Activated CD8-positive, alpha-beta memory T cell treated with anti-CD3 and anti-CD28 coated beads, Interleukin-2, amount 50 U/mL, for 1 hour (primary cell): ENCODE data around the gene CDH22.
A peak's percentile ranks its signal among the peaks of the same experiment; 100 is the strongest.

Experiments
- DNase-seq: peaks from one replicate; pipeline ENCODE4 v3.0.0-alpha.2; 2020; ENCODE audit errors: extremely low read depth

Gene CDH22

DNA sequence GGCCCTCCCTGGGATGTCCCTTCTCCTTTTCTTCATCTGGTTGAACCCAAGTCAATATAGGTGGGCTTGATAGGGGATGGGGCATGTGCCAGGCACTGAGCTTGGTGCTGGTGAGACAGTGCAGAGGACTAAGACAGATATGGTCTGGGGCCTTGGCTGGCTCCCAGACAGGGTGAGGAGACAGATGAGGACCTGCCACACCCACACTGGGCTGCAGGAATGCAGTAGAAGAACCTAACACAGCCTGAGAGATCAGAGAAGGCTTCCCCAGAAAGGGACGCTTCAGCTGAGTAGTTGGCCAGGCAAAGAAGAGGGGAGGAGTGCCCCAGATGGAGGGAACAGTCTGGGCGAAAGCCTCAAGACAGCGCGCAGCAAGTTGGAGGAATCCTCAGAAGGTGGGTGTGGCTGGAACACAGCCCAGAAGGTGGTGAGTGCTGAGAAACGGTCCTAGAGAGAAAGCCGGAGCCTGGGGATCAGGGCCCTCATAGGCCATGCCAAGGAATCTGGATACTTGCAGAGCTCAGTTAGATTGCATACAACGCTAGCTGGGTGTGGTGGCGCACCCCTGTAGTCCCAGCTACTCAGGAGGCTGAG lies 163.8 kb downstream of the CDH22 start:
- no peak for DNase-seq

DNA sequence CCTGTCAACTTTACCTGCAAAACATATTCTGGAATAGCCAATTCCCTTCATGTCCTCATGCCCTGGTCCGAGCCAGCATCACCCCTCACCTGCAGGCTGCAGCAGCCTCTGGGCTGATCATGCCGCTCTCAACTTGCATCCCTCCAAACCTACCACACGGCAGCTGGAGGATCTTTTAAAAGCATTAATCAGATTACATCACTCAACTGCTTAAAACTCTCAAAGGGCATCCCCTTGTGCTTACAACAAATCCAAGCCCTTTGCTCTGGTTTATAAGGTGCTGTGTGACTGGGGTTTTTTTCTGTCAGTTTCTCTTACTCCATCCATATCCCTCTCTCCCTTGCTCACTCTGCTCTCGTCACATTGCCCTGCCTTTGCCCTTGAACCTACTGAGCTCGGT lies 166.2 kb downstream of the CDH22 start:
- DNase-seq, result no peak

DNA sequence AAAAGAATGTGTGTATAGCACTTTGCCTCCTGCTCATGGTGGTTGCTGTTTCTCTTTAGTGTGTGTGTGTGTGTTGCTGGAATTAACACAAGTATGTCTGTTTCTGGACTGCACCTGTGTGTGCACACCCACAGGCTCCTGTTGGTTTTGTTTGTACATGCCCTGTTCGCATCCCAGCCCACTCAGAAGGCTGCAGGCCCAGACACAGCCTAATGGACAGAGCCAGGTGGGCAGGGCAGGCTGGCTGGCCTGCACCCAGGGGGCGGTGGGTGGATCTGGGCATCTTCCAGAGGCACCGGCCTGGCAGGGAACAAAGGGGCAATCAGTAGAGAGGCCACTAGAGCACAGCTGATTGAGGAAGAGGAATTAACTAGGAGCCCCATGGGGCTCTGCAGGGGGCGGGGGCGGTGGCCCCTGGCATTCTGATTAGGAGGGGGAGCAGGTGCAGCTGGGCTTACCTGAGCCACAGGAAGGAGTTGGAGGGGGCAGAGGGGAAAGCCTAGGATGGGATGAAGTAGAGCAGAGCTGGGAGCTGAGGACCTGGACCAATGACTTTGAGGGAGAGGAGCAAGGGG lies 168.3 kb downstream of the CDH22 start:
- DNase-seq, result no peak

DNA sequence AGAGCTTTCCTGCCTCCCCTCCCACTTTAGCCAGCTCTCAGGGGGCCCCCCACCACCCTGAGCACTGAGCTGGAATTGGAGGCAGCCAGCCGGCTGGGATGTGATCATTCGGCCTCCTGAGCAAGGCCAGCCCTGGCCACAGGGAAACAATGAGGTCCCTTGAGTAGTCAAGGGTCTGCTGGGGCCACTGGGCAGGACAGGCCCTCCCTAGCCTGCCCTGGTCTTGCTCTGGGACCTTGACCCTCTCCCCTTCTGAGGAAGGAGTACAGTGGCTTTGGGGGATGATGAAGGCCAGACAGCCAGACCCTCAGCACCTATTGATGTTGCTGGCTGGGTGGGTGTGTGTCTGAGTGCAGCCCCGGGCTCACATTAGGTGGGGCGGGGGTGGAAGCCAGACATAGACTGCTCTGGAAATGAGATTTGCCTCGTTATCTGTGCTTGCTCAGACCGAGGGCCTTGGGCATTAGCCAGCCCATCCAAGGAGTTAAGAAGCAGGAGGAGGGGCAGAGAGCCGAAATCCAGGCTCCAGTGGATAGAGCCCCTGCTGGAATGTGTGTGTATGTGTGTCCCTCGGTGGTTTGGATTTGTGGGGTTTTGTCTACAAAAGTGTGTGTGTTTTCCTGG lies 168.9 kb downstream of the CDH22 start:
- DNase-seq, result no peak

DNA sequence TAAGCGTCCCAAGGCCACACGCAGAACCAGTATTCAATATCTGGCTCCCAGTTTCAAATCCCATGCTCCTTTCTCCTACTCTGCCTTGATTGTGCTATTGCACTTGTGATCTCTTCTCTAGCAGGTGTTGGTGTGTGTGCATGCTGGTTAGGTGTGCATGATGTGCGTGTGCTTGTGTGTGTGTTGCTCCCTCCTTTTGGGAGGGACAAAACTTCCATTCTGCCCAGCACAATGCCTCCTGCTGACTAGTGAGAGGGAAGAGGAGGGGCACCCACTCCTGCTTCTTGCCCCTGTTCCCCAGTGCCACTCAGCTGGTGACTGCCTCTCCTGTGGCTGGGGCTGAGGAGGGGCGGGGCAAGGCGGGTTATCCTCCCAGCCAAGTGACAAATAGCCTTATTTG lies 170.5 kb downstream of the CDH22 start:
- DNase-seq, result no peak

DNA sequence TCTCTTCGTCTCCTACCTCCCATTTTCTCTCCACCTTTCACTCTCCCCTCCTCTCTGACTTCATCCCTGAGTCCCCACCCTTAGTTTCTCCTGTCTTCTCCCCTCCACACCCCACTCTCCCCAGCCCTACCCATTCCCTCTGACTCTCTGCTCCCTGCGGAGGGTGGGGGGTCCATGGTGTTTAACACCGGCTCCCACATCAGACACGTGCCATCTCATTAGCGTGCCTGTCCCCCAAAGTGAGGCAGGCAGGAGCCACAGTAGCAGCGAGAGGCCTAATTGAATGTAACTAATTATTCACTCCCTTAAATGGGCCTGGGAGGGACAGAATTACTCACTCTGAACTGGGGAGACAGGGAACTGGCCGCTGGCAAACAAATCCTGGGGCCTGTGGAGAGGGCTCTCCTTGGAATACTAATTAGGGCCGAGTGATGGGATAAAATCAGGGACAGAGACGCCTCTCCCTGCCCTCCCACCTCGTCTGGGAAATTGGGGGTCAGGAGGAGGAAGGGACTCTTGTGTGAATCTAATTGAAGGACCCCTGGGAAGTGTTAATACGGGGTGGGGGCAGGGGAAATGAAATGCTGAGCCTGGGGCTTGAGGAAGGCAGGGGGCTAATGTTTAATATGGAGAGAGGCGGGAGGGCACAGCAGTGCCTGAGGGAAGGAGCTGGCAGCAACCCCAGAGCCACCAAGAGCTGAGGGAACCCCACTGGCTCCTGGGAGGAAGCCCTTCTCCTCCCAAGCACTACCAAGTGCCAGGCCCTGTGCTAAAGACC lies 172.3 kb downstream of the CDH22 start:
- DNase-seq, result no peak

DNA sequence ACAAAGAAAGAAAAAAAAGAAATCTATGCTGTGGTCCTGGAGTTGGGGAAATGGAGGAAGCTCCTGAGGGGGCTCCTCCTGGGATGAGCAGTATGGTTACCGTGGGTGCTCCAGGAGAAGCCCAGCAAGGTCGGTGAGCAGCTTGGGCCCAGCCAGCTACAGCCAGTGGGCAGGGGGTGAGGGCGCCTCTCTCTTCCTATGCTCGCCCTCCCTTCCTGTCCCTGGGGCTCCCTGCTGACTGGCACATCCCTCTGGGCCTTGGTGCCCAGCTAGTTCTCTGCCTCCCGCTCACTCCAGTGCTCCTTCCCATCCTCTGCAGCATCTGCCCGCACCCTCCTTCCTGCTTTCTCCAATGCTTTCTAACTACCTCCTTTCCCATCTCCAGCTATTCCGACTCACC lies 173.6 kb downstream of the CDH22 start:
- no peak for DNase-seq

DNA sequence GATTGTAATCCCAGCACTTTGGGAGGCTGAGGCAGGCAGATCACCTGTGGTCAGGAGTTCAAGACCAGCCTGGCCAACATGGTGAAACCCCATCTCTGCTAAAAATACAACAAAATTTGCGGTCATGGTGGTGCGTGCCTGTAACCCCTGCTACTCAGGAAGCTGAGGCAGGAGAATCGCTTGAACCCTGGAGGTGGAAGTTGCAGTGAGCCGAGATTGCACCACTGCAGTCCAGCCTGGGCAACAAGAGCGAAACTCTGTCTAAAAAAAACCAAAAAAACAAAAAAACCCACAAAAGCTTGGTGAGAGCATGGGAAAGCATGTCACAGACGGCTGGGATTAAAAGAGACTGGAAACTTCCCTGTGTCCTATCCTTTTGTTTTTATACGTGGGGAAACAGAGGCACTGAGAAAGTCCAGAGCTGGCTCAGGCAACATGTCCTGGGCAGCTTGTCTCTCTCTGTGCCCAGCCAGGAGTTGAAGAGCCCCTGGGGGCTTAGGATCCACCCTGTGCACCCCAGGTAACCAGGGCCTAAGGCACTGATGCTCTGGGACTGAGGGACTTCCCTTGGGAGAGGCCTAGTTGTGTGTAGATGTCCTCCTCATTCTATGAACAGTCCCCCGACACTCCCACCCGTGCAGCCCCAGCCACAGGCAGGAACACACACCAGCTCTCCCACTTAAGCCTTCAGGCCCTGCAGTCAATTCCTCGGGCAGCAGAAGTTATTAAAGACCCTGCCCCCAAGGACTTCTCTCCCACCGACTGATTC lies 174.2 kb downstream of the CDH22 start:
- DNase-seq, result no peak

DNA sequence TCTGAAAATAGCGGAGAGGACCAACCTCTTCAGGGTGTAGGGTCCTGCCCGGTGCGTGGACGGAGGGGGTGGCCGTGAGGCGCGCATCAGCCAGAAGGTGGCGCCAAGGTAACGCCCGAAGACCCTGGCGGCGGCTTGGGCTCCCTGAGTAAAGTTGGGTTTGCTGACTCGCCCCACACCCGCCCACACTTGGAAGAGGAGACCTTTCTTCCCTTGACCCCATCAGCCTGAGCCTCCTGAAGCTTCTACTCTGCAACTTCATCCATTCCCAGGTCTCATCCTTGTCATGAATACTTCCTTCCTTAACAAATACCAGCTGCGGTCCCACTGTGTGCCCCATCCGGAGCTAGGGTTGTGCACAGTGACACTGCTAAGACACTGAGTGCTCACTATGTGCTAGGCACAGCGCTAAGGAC lies 175.6 kb downstream of the CDH22 start:
- peak; percentile 9 for DNase-seq

DNA sequence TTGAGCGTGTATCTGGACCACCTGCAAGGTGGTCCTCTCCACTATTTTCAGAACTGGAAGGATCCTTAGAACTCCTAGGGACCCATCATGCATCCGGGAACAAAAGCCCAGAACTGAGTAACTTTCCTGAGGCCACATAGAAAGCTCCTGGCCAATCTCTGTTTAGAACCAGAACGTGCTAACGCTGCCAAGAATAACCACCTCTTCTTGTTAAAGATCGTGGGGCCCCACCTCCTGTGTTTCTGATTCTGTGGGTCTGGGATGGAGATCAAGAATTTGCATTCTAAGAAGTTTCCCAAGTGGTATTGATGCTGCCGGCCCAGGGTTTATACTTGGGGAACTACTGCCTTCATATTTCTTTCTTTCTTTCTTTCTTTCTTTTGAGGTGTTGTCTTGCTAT lies 176.9 kb downstream of the CDH22 start:
- DNase-seq, result no peak

DNA sequence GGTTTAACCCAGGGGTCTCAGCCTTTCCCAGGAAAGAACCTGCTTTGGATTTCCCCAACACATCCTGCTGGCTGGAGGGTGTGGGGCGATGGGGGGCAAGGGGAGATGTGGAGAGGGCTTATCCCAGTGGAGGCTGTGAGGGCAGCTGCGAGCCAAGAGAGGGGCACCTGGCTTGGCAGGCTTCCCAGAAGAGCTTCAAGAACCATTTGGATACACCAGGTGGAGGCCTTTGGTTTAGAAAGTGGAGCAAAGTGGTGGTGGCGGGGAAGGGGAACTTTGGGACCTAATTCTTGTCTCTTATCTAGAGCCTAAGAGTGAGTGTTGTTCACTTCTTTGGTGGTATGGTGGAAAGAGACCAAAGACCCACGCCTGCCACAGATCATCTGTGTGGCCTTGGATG lies 177.8 kb downstream of the CDH22 start:
- no peak for DNase-seq

DNA sequence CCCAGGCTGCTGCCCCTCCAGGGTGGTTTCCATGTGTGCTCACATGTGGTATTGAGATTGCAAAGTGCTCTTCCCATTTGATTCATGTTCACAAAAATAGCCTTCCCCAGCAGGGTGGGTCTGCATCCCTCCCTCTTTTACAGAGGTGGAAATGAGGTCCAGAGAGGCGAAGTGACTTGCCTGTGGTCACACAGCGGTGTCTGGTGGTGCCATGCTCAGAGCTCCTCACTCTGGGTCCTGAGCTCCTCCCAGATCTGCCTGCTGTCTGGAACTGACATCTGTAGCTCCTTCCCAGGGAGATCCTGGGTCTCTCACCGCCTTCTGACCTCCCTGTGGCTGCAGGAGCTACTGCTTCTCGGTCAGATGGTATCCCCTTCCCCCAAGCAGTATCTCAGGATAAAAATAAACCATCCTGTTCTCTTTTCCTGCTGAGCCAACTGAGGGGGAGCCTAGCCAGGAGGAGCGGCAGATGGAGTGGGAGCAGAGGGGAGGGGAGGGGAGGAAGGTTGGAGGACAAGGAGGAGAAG lies 178.3 kb downstream of the CDH22 start:
- DNase-seq, result no peak

DNA sequence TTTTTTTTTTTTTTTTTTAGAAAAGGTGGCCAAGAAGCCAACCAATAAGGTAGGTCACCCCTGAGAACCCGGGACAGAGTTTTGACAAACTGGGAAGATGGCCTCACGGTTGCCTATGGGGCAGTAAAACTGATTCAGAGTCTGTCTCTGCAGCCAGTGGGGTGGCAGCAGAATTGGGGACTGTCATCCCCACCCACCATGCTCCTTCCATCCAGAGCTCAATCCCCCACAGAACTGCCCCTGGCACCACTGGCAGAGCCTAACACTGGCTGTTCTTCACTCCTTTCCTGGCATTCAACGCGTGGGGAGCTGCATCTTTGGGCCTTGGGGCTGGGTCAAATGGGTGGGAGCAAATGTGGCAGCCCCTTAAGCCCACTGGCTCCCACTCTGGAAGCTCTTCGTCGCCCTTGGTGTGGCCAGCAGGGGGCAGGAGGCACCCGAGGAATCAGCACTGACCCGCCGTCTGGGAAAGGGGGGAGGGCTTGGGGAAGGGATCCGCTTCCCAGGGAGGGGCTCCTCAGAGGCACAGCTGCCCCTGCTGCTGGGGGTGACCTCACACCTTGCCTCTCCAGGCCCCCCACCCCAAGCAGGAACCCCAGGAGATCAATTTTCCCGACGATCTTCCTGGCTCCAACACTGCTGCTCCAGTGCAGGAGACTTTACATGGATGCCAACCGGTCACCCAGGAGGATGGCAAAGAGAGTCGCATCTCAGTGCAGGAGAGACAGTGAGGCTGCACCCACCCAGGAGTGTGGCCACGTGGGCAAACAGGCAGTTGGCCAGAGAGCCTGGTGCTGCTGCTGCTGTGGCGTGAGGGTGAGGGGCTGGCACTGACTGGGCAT lies 179.8 kb downstream of the CDH22 start:
- DNase-seq, result no peak

DNA sequence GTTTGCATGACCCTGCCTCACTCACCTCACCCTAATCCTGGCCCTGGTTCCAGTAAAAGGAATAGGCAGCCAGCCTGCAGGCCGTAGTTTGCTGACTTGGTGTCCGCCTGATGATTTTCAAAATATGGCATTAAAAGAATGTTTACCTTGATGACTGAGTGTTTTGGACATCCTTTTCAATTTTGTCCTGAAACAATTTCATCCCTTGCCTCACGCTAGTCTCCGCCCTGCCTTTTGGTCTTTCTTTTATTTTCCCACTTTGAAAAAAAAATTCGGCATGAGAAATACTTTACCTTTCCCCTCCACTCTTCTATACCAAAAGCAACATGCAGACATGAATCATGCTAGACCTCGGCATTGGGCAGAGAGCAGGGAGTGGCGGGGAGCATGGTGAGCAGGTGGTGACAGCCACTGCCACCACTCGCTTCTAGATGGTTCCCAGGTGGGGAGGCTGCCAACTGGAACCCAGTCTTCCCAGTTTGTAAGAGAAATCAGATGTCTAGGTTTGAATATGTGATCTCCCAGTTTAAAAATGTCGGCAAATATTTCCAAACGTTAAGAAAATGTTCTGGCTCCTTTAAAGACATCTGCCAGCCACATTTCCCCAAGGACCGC lies 180.8 kb downstream of the CDH22 start:
- no peak for DNase-seq

DNA sequence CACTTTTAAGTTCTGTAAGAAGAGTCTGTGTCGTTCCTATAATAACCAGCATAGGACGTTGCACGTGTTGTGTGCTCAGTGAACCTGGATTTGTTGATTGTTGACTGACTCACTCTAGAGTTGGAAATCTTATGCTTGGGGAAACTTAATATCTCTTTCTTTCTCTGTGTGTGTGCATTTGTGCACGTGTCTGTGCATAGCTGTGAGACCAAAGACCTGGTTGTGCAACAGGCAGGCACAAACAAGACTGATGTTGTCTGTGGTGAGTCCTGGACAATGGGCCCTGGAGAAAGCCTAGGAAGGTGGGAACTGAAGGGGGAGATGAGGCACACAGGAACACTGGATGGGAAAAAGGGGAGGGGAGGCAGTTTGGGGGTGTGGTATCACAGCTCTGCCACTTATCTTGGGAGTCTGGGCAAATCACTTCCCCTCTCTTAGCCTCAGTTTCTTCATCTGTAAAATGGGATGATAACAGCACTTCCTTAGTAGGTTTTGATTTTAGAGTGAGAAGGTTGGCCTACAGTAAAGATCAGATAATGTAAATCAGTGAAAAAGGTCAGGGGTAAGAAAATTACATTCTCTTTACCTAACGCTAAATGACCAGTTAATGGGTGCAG lies 181.8 kb downstream of the CDH22 start:
- no peak for DNase-seq
